RWPE1 (cell line): ENCODE measurements around the gene GLIS1.

Source experiments
- CTCF ChIA-PET: fragments of 350-600 bp; sonication (Branson Sonifier 250); formaldehyde crosslinking; extraction: SDS; loops from one replicate; lab custom pipeline; 2021; lab: Yijun Ruan, JAX
- POLR2A ChIA-PET: fragments of 400-600 bp; formaldehyde crosslinking; extraction: SDS; loops from one replicate; lab custom pipeline; 2020; ENCODE audit warnings: antibody characterized with exemption; ENCODE audit not compliant: low non-redundant PET; lab: Yijun Ruan, JAX
- DNase-seq: peaks from one replicate; pipeline ENCODE4 v3.0.0; 2012; ENCODE audit warnings: low spot score
- H3K27ac ChIP-seq: fragments of 450-650 bp; 2 replicates; pipeline ENCODE4 v1.5.1; 2017
- TF ChIP-seq, protein P1 (sequence below): fragments of 450-650 bp; conservative IDR thresholded peaks from 2 replicates; pipeline ENCODE4 v1.5.1; 2017; ENCODE audit warnings: low read depth, mild to moderate bottlenecking

Gene GLIS1

DNA sequence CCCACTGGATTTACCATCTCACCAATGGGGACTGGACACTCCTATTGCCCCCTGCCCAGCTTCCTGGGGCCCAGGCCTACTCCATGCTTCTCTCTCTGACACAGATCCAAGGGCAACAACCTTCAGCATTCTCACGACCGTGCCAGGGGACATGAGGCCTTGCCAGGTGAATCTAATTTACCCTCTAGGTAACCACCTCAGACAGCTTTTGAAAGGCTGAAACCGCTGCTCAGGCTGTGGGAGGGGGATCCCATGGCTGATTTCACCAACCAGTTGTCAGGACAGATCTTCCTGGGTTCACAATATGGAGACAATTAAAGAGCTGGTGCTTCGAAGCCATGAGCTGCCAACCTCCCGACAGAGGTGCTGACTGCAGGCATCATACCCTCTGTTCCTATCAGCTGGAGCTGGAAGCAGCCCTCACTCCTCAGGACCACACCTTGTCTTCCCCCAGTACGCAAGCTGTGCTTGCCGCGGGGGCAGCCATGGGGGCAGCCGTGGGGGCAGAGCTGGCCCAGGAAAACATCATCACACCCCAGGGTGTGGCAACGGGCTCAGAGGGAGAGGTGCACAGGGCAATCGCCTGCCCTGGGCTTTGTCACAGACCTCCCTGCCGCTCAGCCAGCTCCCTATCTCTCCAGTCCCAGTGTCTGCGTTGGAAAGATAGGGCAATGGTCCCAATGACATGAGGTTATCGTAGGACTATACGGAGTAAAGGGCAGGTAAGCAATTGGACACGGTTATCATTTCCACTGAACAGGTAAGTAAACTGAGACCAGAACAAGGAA lies 159.5 kb downstream of the GLIS1 start:
- ChIA-PET POLR2A (no interaction called here), CTCF (no interaction called here)

DNA sequence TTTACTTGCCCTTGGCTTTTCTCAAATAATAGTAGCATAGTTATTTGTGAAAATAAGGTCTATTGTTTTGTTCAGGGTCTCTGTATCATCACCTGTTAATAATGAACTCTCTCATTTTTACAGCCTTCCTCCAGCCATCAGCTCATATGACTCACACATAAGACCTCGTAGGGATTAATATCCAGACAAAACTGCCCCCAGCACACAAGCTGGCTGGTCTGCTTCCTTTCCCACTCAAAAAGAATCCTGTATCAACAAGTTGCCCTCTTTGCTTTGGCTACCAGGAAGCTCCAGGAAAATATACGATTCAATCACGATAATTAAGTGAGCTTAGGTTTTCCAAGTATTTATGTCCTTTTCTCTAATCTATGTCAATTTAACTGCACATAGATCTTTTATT lies 160.6 kb downstream of the GLIS1 start:
- TF ChIP-seq, protein P1, sequence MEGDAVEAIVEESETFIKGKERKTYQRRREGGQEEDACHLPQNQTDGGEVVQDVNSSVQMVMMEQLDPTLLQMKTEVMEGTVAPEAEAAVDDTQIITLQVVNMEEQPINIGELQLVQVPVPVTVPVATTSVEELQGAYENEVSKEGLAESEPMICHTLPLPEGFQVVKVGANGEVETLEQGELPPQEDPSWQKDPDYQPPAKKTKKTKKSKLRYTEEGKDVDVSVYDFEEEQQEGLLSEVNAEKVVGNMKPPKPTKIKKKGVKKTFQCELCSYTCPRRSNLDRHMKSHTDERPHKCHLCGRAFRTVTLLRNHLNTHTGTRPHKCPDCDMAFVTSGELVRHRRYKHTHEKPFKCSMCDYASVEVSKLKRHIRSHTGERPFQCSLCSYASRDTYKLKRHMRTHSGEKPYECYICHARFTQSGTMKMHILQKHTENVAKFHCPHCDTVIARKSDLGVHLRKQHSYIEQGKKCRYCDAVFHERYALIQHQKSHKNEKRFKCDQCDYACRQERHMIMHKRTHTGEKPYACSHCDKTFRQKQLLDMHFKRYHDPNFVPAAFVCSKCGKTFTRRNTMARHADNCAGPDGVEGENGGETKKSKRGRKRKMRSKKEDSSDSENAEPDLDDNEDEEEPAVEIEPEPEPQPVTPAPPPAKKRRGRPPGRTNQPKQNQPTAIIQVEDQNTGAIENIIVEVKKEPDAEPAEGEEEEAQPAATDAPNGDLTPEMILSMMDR: no peak
- DNase-seq: no peak
- POLR2A ChIA-PET: no interaction called here
- H3K27ac ChIP-seq: no peak overlapping the region
- CTCF ChIA-PET: interaction anchor here (0.6 kb wide), 1 partner anchor 127 kb away, joined by 3 read pairs; no protein-coding TSS in a partner anchor

More for the DNA sequence above, 159.5 kb downstream of the GLIS1 start:
- TF ChIP-seq, protein P1: no peak
- no peak for DNase-seq
- H3K27ac ChIP-seq: no peak overlapping the region

DNA sequence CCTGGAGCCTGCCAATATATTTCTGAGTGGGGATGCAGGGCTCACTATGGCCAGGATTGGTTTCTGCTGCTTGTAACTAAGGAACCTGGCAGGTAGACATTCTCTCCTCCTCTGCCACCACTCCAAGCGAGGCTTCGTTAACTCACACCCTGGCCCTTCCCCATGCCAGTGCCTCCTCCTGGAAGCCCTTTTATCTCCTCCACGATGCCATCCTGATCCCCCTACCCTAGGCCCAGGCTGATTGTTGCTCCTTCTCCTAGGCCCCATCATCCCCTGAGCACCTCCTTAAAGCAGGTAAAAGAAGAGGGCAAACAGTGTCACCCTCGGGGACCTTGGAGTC lies 161.2 kb downstream of the GLIS1 start:
- DNase-seq: no peak
- TF ChIP-seq, protein P1: no peak
- ChIA-PET CTCF (no interaction called here), POLR2A (no interaction called here)
- no peak overlapping the region for H3K27ac ChIP-seq

DNA sequence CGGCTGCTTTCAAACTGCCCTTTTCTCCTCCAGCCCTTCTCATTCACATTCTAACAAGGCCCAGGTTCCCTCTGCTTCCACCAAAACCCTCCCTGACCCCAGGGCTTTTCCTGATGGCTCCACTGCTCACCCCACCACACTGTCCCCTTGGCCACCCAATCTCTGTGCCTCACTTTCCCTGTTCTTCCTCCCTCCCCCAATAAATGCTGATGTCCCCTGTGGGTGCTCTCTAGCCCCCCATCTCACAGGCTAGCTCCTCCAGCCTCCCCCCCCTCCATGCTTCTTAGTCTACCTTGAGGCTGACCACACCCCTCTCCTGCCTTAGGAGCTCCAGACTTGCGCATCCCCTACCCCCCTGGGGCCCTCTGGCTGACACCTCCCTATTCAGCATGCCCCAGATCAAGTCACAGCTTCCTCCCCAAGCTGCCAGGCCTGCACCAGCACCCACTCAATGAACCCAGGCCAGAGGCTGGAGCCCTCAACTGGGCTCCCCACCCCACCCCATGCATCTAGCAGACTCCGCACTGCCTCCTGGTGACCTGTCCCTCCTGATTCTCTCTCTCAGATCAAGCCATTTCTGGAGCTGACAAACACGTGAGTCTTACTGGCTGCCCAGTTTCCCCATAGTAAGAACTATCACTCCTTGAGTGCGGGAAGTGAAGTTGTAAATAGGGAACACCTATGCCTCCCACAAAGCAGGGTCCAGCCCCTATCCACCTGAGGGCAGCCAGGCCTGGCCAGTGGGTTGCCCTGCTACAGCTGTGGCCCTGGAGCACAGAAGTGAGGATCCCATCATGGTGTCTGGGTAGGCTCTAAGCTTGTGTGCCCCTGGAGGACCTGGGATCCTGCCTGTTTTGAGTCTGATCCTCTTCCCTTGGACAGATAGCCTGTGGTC lies 161.9 kb downstream of the GLIS1 start:
- ChIA-PET CTCF (interaction anchor here (0.6 kb wide), 1 partner anchor 1107 kb away, joined by 4 read pairs; no protein-coding TSS in a partner anchor), POLR2A (no interaction called here)
- H3K27ac ChIP-seq: no peak overlapping the region
- TF ChIP-seq, protein P1: no peak
- no peak for DNase-seq

DNA sequence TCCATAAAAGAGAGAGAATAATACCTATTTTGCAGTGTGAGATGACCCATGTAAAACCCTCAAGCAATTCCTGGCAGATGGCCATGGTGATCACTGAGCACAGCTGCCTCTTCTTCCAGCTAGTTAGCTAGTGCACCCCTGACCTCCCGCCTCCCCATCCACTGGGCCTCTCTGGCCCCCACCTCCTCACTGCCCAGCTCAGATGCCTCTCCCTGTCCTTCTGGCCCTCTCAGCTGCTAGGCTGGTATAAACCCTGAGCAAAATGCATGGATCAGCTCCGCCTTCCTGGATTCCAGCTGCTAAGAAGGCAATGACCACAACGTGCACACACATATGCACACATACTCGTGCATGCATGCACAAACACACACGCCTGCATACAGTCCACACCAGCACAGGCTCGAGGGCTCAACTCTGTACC lies 162.6 kb downstream of the GLIS1 start:
- ChIA-PET CTCF (interaction anchor here (0.6 to 0.7 kb wide), 2 partner anchors 15 to 1108 kb away, joined by 4 to 6 read pairs; no protein-coding TSS in a partner anchor), POLR2A (no interaction called here)
- DNase-seq: no peak
- no peak overlapping the region for H3K27ac ChIP-seq
- TF ChIP-seq, protein P1: no peak

DNA sequence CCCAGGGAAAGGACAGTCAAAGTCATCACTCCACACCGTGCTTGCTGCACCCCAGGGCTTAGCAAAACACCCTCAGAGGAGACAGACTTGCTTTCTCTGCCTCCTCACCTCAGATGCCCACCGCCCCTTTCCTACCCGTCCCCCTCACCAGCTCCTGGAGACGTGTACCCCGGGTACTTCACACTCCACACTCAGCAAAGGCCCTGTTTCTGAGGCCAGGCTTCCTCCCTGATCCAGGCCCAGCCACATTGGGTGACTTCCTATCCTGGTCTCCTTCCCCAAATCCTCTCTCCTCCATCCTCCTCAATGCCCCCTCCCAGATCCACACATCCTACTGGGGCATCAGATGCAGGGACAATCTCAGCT lies 163.0 kb downstream of the GLIS1 start:
- POLR2A ChIA-PET: no interaction called here
- DNase-seq: no peak
- CTCF ChIA-PET: interaction anchor here (0.7 kb wide), 1 partner anchor 15 kb away, joined by 6 read pairs; no protein-coding TSS in a partner anchor
- H3K27ac ChIP-seq: no peak overlapping the region
- TF ChIP-seq, protein P1: no peak
